SU-DHL-6 (cell line): ENCODE measurements around the gene B3GALT6.

Source experiments
- H2AFZ ChIP-seq: fragments of 200-600 bp; sonication (generic); 2 replicates; pipeline ENCODE4 v1.6.1; 2014; ENCODE audit warnings: low read depth, mild to moderate bottlenecking, moderate library complexity, mixed read lengths, antibody characterized with exemption, low read length; ENCODE audit not compliant: severe bottlenecking
- H3F3A ChIP-seq: fragments of 200-600 bp; shearing (Covaris generic); 2 replicates; pipeline ENCODE4 v1.6.0; 2016; ENCODE audit warnings: antibody characterized with exemption, mild to moderate bottlenecking; ENCODE audit not compliant: insufficient read depth
- H3K27ac ChIP-seq: fragments of 200-600 bp; sonication (generic); 2 replicates; pipeline ENCODE4 v1.5.1; 2016; ENCODE audit warnings: low read depth, mild to moderate bottlenecking, low read length, moderate library complexity, mixed read lengths
- H3K27me3 ChIP-seq: fragments of 200-600 bp; sonication (generic), shearing (Covaris generic); 2 replicates; pipeline ENCODE4 v1.6.0; 2014; ENCODE audit warnings: mild to moderate bottlenecking, low read length
- H3K36me3 ChIP-seq: fragments of 200-600 bp; sonication (generic); 2 replicates; pipeline ENCODE4 v1.6.1; 2014; ENCODE audit warnings: mild to moderate bottlenecking, low read length, mixed read lengths
- H3K4me2 ChIP-seq: fragments of 300-600, 200-600 bp; shearing (Covaris generic), sonication (generic); 2 replicates; pipeline ENCODE4 v1.6.0; 2014; ENCODE audit warnings: low read length, low read depth, mild to moderate bottlenecking; ENCODE audit not compliant: poor library complexity, severe bottlenecking
- H3K4me3 ChIP-seq: fragments of 200-600 bp; sonication (generic); 2 replicates; pipeline ENCODE4 v1.5.1; 2014; ENCODE audit warnings: antibody characterized with exemption, low read length, mild to moderate bottlenecking, mixed read lengths; ENCODE audit not compliant: insufficient read depth, poor library complexity, severe bottlenecking
- H3K79me2 ChIP-seq: fragments of 200-600 bp; sonication (generic); 2 replicates; pipeline ENCODE4 v1.6.1; 2014; ENCODE audit warnings: mild to moderate bottlenecking, low read length, moderate library complexity; ENCODE audit not compliant: insufficient read depth
- H3K9ac ChIP-seq: fragments of 200-600 bp; sonication (generic); 2 replicates; pipeline ENCODE4 v1.7.0; 2014; ENCODE audit warnings: mild to moderate bottlenecking, low read length
- H3K9me2 ChIP-seq: fragments of 200-600 bp; sonication (generic); replicated peaks from 2 replicates; pipeline ENCODE4 v1.6.1; 2014; ENCODE audit warnings: low read length; ENCODE audit not compliant: insufficient read depth
- H3K9me3 ChIP-seq: fragments of 200-600 bp; sonication (generic); 2 replicates; pipeline ENCODE4 v1.6.1; 2014; ENCODE audit warnings: low read length, mixed read lengths; ENCODE audit not compliant: insufficient read depth
- H4K20me1 ChIP-seq: fragments of 200-600 bp; sonication (generic); 2 replicates; pipeline ENCODE4 v1.6.1; 2014; ENCODE audit warnings: low read depth, mild to moderate bottlenecking, antibody characterized with exemption, low read length, moderate library complexity, mixed read lengths
- EZH2phosphoT487 ChIP-seq: fragments of 200-600 bp; sonication (generic), shearing (Covaris generic); conservative IDR thresholded peaks from 2 replicates; pipeline ENCODE4 v1.6.1; 2018; ENCODE audit warnings: mild to moderate bottlenecking, antibody characterized with exemption, low read length, moderate library complexity, mixed read lengths
- TF ChIP-seq, protein P1 (sequence below): fragments of 200-600 bp; sonication (generic); IDR thresholded peaks from one replicate; pipeline ENCODE4 v1.5.1; 2017; ENCODE audit warnings: antibody characterized with exemption, mild to moderate bottlenecking, low read length, moderate library complexity; ENCODE audit not compliant: insufficient read depth, poor library complexity, severe bottlenecking

B3GALT6 gene

DNA sequence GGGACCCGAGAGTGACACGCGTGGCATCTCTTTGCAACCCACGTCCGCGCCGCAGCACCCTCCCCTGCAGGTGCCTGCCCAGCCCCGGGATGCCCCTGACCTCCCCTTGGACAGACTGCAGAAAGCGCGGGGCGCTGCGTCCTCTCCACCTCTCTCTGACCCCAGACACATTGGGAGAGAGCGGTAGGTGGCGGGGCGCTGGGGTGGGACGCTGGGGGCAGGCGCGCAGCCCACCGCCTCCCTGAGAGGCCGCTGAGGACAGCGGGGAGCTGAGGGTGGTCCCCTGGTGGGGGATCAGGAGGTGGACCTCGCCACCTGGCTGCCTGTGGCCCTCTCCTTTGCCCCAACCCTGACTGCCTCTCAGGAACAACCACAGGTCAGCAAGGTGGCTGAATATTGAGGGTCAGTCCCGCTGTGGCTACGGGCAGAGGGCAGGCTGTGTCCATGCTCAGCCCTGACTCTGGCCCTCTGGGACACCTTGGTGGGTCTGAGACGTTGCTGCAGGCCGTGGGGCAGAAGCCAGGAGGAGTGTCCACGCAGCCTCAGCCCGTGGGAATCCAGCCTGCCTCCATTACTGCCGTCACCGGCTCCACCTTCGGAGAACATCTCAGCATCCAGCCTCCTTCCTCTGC, 42.4 kb downstream of the B3GALT6 start:
- no peaks in the 10 kb centered on the region for H3K9me2 ChIP-seq
- H3K4me2 ChIP-seq, result peak overlapping the region; percentile 81
- H3K9me3 ChIP-seq, result no peaks in the 10 kb centered on the region
- peak overlapping the region; percentile 97 for H3K9ac ChIP-seq
- peaks cover 4% of the 10 kb centered on the region; the same call in 1 of the 2 replicates for H4K20me1 ChIP-seq
- H3K27ac ChIP-seq, result peak overlapping the region; percentile 43; the same call in 1 of the 2 replicates
- TF ChIP-seq EZH2phosphoT487, result no peak
- TF ChIP-seq, protein P1, sequence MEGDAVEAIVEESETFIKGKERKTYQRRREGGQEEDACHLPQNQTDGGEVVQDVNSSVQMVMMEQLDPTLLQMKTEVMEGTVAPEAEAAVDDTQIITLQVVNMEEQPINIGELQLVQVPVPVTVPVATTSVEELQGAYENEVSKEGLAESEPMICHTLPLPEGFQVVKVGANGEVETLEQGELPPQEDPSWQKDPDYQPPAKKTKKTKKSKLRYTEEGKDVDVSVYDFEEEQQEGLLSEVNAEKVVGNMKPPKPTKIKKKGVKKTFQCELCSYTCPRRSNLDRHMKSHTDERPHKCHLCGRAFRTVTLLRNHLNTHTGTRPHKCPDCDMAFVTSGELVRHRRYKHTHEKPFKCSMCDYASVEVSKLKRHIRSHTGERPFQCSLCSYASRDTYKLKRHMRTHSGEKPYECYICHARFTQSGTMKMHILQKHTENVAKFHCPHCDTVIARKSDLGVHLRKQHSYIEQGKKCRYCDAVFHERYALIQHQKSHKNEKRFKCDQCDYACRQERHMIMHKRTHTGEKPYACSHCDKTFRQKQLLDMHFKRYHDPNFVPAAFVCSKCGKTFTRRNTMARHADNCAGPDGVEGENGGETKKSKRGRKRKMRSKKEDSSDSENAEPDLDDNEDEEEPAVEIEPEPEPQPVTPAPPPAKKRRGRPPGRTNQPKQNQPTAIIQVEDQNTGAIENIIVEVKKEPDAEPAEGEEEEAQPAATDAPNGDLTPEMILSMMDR, result no peak
- peak overlapping the region; percentile 81 for H3K4me3 ChIP-seq
- H3F3A ChIP-seq, result no peaks in the 10 kb centered on the region
- H3K79me2 ChIP-seq, result peaks cover 37% of the 10 kb centered on the region
- H2AFZ ChIP-seq, result peak overlapping the region; percentile 93
- H3K36me3 ChIP-seq, result no peaks in the 10 kb centered on the region
- H3K27me3 ChIP-seq, result no peaks in the 10 kb centered on the region

DNA sequence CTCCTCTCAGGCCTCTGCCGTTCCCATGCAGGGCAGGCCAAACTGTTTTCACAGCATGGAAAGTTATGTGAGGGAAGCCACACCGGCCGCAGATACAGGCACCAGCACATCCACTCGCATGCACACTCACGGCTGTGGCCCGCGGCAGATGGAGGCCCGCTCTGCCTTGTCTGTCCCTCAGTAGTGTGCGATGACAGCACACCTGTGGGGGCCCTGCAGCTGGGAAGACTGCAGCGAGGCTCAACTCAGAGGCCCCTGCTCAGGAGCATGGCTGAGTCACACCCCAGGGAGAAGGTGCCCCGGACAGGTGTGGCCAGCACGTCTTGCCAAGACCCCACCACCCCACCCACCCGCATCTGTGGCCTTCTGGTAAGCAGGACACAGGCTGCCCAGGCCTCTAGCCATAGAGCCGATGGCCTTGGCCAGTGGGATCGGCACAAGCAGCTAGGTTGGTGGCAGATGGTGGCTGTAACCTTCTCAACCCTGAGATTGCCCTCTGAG, 42.9 kb downstream of the B3GALT6 start:
- no peaks in the 10 kb centered on the region for H3K9me2 ChIP-seq
- no peak overlapping the region for H3K27ac ChIP-seq
- peaks cover 4% of the 10 kb centered on the region; the same call in 1 of the 2 replicates for H4K20me1 ChIP-seq
- H3F3A ChIP-seq, result no peaks in the 10 kb centered on the region
- peak overlapping the region; percentile 81 for H3K4me2 ChIP-seq
- H3K4me3 ChIP-seq, result no peak overlapping the region
- H2AFZ ChIP-seq, result no peak overlapping the region
- H3K27me3 ChIP-seq, result no peaks in the 10 kb centered on the region
- H3K9me3 ChIP-seq, result no peaks in the 10 kb centered on the region
- TF ChIP-seq, protein P1, result no peak
- TF ChIP-seq EZH2phosphoT487, result no peak
- no peak overlapping the region for H3K9ac ChIP-seq
- H3K36me3 ChIP-seq, result no peaks in the 10 kb centered on the region
- peaks cover 33% of the 10 kb centered on the region for H3K79me2 ChIP-seq

DNA sequence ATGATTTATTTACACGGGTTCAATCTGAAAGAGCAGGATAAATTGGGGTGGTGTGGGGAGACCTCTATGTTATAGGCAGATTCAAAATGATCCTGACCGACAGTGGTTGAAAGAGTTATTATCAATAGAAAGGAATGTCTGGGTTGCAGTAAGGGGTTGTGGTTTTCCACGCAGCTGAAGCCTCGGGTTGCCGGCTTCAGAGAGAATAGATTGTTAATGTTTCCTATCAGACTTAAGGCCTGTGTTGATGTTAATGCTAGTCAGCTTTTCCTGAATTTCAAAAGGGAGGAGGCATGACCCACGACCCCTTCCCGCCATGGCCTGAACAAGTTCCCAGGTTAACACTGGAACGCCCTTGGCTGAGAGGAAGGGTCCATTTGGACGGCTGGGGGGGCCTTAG, 43.8 kb downstream of the B3GALT6 start:
- peaks cover 25% of the 10 kb centered on the region for H3K79me2 ChIP-seq
- no peaks in the 10 kb centered on the region for H3K36me3 ChIP-seq
- H3K27me3 ChIP-seq, result no peaks in the 10 kb centered on the region
- H3F3A ChIP-seq, result no peaks in the 10 kb centered on the region
- H3K4me2 ChIP-seq, result no peak overlapping the region
- no peak overlapping the region for H3K4me3 ChIP-seq
- no peak overlapping the region for H3K9ac ChIP-seq
- TF ChIP-seq EZH2phosphoT487, result no peak
- TF ChIP-seq, protein P1, result no peak
- no peaks in the 10 kb centered on the region for H3K9me2 ChIP-seq
- no peak overlapping the region for H2AFZ ChIP-seq
- no peak overlapping the region for H3K27ac ChIP-seq
- peaks cover 4% of the 10 kb centered on the region; the same call in 1 of the 2 replicates for H4K20me1 ChIP-seq
- no peaks in the 10 kb centered on the region for H3K9me3 ChIP-seq
